Measurements from ENCODE around the gene B3GNT3.

B3GNT3 gene, protein sequence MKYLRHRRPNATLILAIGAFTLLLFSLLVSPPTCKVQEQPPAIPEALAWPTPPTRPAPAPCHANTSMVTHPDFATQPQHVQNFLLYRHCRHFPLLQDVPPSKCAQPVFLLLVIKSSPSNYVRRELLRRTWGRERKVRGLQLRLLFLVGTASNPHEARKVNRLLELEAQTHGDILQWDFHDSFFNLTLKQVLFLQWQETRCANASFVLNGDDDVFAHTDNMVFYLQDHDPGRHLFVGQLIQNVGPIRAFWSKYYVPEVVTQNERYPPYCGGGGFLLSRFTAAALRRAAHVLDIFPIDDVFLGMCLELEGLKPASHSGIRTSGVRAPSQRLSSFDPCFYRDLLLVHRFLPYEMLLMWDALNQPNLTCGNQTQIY

DNA sequence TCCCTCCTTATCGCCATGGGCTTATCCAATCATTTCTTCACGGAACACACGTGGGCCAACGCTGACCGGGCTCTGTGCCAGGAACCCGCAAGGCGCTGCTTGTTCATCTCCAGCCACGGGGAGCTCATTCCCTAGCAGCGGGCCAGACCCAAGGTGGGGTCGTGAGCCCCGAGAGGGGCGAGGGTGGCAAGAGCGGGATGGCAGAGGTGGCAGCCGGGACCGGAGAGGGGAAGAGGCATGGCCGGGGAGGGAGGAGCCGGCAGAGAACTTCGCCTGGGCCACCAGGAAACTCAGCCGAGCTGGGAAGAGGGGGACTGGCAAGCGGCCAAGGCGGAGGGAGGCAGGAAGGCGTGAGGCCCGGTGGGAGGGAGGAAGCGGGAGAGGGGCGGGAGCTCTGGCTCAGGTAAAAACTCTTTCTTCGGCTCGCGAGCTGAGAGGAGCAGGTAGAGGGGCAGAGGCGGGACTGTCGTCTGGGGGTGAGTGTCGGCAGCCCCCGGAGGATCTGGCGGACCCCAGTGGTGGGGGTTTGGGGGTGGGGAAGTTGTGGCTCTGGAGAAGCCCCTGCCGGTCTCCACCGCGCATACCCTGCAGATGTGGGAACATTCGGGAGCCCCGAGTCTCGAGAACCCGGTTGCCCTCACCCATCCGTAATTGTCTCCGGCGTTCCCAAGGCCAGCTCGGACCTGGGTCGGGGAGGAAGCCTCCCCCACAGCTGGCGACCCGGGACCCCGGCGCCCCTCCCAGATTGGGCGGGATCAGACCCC lies at the start of gene B3GNT3:
B3GNT3 (plus strand) TSS at position 408 of the 764 bp plus-strand sequence. CDS start 12,670 bp downstream, outside the sequence.
- ChIA-PET POLR2A (interaction anchor here (0.6 kb wide), 1 partner anchor 12 kb away, joined by 4 read pairs; no protein-coding TSS in a partner anchor), CTCF (interaction anchor here (1.2 kb wide), 1 partner anchor 11 kb away, joined by 3 read pairs; no protein-coding TSS in a partner anchor)
- TF ChIP-seq, protein P1, sequence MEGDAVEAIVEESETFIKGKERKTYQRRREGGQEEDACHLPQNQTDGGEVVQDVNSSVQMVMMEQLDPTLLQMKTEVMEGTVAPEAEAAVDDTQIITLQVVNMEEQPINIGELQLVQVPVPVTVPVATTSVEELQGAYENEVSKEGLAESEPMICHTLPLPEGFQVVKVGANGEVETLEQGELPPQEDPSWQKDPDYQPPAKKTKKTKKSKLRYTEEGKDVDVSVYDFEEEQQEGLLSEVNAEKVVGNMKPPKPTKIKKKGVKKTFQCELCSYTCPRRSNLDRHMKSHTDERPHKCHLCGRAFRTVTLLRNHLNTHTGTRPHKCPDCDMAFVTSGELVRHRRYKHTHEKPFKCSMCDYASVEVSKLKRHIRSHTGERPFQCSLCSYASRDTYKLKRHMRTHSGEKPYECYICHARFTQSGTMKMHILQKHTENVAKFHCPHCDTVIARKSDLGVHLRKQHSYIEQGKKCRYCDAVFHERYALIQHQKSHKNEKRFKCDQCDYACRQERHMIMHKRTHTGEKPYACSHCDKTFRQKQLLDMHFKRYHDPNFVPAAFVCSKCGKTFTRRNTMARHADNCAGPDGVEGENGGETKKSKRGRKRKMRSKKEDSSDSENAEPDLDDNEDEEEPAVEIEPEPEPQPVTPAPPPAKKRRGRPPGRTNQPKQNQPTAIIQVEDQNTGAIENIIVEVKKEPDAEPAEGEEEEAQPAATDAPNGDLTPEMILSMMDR (IDR thresholded peaks at IDR 0.05; ENCODE audit: insufficient read depth, low read length, missing control alignments): no peak
- no peak for DNase-seq (ENCODE audit: low read depth, low spot score)
- H3K4me3 ChIP-seq (ENCODE audit: low read depth, low read length): no peak within 1 kb of the TSS

DNA sequence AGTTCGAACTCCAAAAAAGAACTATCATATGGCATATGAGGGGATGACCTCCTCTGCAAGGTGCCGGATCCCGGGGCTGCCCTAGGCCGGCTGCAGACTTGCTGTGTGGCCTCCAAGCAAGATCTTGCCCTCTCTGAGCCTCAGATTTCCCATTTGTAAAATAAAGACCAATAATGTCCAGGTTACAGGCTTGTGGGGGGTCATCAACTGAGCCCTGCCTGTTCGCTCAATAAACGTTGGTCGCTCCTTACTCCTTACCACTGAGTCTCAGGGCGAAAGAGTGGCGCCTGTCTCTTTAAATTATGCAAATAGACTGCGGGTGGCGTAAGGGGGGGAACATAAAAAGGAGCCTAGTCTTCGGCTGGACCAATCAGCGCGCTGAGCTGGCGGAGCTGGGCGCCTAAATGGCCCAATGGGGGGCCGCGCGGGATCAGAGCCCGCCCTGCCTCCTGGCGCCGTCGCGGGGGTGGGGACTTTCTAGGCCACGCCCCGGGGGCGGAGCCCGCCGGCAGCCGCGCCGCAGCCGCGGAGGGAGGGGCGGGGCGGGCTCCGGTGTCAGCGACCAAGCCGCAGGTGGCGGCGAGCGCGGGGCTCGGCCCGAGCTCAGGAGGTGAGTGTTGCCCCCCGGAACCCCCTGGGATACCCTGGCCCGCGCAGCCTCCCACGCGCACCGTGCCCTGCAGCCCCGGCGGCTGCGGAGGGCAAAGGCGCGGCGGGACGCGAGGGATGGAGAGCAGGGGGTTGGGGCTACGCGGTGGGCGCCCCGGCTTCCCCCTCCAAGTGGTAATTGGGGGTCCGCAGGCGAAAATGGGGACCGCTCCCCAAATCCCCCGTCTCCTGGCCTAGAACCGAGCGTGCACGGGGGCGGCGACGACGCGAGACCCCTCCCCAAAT lies 47.5 kb upstream of the B3GNT3 start:
- CTCF ChIA-PET: interaction anchor here (0.7 to 1.4 kb wide), 3 partner anchors 15 to 19 kb away, joined by 3 read pairs; no protein-coding TSS in a partner anchor

DNA sequence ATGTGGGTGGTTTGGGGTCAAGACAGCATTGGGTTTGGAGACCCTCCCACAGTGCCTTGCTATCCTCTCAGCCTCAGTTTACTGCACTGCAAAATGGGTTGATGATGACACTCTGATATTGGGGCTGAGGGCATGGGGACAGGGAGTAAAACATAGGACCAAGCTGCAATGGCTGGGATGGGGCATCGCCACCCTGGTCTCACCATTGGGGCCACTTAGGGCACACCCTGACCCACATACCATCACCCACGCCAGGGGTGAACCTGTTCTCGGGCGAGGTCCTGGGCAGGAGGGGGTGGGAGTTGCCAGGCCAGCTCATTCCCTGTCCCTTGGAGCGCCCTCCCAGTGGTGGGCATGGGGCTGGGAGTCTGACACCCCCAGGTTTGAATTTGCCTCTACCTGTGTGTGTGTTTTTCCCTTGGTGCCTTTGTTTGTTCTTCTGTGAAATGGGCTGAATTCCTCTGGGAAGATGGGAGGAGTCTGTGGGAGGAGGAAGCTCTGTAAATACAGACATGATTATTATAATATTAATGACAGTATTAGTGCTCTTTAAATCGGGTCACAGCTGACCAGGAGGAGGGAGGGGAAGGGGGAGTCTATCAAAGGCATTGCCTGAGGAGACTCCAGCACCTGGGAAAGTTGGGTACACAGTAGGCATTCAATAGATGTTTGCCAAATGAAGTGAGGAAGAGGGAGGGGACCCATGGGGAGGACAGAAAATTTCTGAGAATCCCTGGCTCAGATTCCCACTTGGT lies 45.9 kb upstream of the B3GNT3 start:
- no peak overlapping the region for H3K4me3 ChIP-seq (ENCODE audit: low read depth, low read length)
- ChIA-PET POLR2A (no interaction called here), CTCF (interaction anchor here (0.9 to 1.2 kb wide), 3 partner anchors 18 to 29 kb away, joined by 3 read pairs; no protein-coding TSS in a partner anchor)
- TF ChIP-seq, protein P1 (IDR thresholded peaks at IDR 0.05; ENCODE audit: insufficient read depth, low read length, missing control alignments): no peak
- no peak for DNase-seq (ENCODE audit: low read depth, low spot score)

More for the DNA sequence above, 47.5 kb upstream of the B3GNT3 start:
- TF ChIP-seq, protein P1 (IDR thresholded peaks at IDR 0.05; ENCODE audit: insufficient read depth, low read length, missing control alignments): no peak
- peak; percentile 21 for DNase-seq (ENCODE audit: low read depth, low spot score)
- peak overlapping the region; percentile 56 for H3K4me3 ChIP-seq (ENCODE audit: low read depth, low read length)
- POLR2A ChIA-PET: no interaction called here

DNA sequence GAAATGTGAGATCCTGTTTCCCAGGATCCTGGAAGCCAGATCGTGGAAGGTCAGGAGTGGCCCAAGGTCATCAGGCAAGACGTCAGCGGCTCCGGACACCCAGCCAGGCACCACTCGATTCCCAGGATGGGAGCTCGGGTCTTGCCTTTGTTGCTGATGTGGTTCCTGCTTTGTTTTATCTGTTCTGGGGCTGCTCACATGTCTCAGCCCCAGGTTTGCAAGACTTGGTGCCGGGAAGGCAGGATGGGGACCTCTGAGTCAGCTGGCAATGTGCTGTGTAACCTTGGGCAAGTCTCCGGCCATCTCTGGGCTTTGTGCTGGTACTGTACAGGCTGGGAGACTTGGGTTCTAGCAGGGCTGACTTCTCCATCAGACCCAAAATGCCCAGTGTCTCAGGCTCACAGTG lies 45.0 kb upstream of the B3GNT3 start:
- TF ChIP-seq, protein P1 (IDR thresholded peaks at IDR 0.05; ENCODE audit: insufficient read depth, low read length, missing control alignments): no peak
- DNase-seq (ENCODE audit: low read depth, low spot score): no peak
- POLR2A ChIA-PET: no interaction called here
- CTCF ChIA-PET: no interaction called here
- no peak overlapping the region for H3K4me3 ChIP-seq (ENCODE audit: low read depth, low read length)

DNA sequence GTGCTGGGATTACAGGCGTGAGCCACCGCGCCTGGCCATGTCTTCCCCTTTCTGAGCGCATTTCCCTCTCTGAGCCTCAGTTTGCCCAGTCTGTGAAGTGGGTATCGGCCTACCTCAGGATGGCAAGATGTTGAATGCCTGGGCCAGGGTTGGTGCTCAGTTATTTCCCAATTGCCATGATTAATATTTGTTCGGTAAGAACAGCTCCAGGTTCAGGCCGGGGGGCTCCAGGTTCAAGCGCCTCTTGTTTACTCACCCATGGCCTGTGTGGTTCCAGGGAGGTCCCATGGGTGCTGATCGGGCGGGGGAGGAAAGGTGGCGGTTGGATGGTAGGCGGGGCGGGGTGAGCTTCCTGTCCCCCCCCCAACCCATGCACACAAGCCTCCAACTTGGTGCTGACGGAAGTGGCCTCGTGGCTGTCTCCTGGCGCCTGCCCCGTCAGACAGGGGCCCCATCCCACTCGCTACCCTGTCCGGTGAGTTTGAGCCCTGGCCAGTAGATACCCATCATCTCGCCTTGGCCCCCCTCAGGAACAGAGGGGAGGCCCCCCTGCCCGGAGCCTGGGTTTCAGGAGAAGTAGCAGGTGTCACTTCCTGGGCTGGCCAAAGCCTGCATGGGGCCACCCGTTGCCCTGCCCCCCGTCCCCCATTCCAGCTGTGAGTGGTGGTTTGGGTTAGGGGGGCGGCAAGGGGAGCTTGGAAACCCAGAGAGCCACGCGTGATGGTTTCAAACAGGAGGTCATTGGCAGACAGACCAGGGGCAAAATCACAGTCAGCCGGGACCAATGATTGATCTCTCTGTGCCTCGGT lies 43.6 kb upstream of the B3GNT3 start, which contains the start of gene FCHO1:
FCHO1 (plus strand) TSS at position 375 of the 809 bp plus-strand sequence. CDS start 3,688 bp downstream, outside the sequence.
- POLR2A ChIA-PET: no interaction called here

More for the DNA sequence above, 43.6 kb upstream of the B3GNT3 start, which contains the start of gene FCHO1:
- DNase-seq (ENCODE audit: low read depth, low spot score): no peak
- H3K4me3 ChIP-seq (ENCODE audit: low read depth, low read length): no peak within 1 kb of the TSS
- TF ChIP-seq, protein P1 (IDR thresholded peaks at IDR 0.05; ENCODE audit: insufficient read depth, low read length, missing control alignments): no peak
- CTCF ChIA-PET: interaction anchor here (1.0 to 1.4 kb wide), 2 partner anchors 12 to 15 kb away, joined by 4 read pairs; no protein-coding TSS in a partner anchor

All from AG04449 (cell line).